K562 (cell line): ENCODE results near the gene LRRC4.

ENCODE experiments used
- CHD4 ChIP-seq: fragments of 200-600 bp; sonication (generic); IDR thresholded peaks from 3 replicates; pipeline ENCODE4 v1.6.1; 2012; ENCODE audit warnings: low read depth, mild to moderate bottlenecking, mixed read lengths, low read length, inconsistent platforms; ENCODE audit not compliant: insufficient read depth, insufficient replicate concordance, poor library complexity, severe bottlenecking
- EZH2 ChIP-seq: IDR thresholded peaks from 2 replicates; pipeline ENCODE4 v1.6.1; 2012; ENCODE audit warnings: low read depth, mild to moderate bottlenecking, inconsistent platforms, low read length, borderline replicate concordance
- HMG20B ChIP-seq: fragments of 250-450 bp; sonication (Bioruptor Pico); IDR thresholded peaks from 2 replicates; pipeline ENCODE4 v1.5.0; 2021; ENCODE audit warnings: mild to moderate bottlenecking
- KLF13 ChIP-seq: fragments of 450-650 bp; IDR thresholded peaks from 2 replicates; pipeline ENCODE4 v1.6.1; 2016; ENCODE audit warnings: missing genetic modification characterization, low read depth, mild to moderate bottlenecking, missing compliant biosample characterization, moderate library complexity, borderline replicate concordance
- KLF6 ChIP-seq: fragments of 250-450 bp; sonication (Bioruptor Pico); IDR thresholded peaks from 2 replicates; pipeline ENCODE4 v1.4.0; 2020; ENCODE audit warnings: mild to moderate bottlenecking, moderate library complexity, borderline replicate concordance
- SMARCA4 ChIP-seq: fragments of 450-650 bp; IDR thresholded peaks from 2 replicates; pipeline ENCODE4 v1.6.1; 2016
- TF ChIP-seq, protein P1 (sequence below): sonication (generic); formaldehyde crosslinking; IDR thresholded peaks from 2 replicates; pipeline ENCODE4 v1.8.1; 2023; ENCODE audit warnings: mild to moderate bottlenecking, missing genetic modification reagents
- TF ChIP-seq, protein P2 (sequence below): sonication (generic); formaldehyde crosslinking; IDR thresholded peaks from 2 replicates; pipeline ENCODE4 v1.9.0; 2022; ENCODE audit warnings: mild to moderate bottlenecking, missing genetic modification reagents

DNA sequence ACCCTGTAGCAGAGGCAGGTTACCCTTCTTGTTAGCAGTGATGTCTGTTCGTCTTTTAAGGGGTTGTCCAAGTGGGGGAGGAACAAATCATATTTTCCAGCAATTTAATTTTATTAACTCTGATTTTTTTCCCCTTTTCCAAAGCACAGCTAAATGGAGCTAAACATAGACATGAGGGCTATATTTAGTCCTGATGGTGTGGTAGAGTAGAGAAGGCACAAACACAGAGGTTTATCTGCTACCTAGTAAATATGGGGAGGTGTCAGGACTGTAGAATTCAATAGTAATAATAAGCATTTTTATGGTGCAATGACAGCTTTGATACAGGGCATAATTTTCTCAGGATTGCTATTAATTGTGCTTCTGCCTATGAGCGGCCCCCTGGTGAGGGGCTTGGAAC lies 22.5 kb downstream of the LRRC4 start:
- TF ChIP-seq KLF13 (tag) (no peak), HMG20B (CRISPR knock-in tag) (no peak), SMARCA4 (no peak), KLF6 (CRISPR knock-in tag) (no peak), EZH2 (no peak), CHD4 (no peak)
- TF ChIP-seq, protein P1, sequence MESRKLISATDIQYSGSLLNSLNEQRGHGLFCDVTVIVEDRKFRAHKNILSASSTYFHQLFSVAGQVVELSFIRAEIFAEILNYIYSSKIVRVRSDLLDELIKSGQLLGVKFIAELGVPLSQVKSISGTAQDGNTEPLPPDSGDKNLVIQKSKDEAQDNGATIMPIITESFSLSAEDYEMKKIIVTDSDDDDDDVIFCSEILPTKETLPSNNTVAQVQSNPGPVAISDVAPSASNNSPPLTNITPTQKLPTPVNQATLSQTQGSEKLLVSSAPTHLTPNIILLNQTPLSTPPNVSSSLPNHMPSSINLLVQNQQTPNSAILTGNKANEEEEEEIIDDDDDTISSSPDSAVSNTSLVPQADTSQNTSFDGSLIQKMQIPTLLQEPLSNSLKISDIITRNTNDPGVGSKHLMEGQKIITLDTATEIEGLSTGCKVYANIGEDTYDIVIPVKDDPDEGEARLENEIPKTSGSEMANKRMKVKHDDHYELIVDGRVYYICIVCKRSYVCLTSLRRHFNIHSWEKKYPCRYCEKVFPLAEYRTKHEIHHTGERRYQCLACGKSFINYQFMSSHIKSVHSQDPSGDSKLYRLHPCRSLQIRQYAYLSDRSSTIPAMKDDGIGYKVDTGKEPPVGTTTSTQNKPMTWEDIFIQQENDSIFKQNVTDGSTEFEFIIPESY (CRISPR knock-in tag): no peak
- TF ChIP-seq, protein P2, sequence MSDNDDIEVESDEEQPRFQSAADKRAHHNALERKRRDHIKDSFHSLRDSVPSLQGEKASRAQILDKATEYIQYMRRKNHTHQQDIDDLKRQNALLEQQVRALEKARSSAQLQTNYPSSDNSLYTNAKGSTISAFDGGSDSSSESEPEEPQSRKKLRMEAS (CRISPR knock-in tag): no peak
